D341Med (cell line): ENCODE measurements around the gene C12orf76.

Source experiments
- DNase-seq: peaks from one replicate; pipeline ENCODE4 v3.0.0; 2012; ENCODE audit warnings: low spot score

The C12orf76 gene

GRCh38 chr12:109994401-109995175, 53.7 kb downstream of the C12orf76 start:
- no peak for DNase-seq

GRCh38 chr12:109993091-109993490, 55.2 kb downstream of the C12orf76 start:
- DNase-seq, result no peak

DNA sequence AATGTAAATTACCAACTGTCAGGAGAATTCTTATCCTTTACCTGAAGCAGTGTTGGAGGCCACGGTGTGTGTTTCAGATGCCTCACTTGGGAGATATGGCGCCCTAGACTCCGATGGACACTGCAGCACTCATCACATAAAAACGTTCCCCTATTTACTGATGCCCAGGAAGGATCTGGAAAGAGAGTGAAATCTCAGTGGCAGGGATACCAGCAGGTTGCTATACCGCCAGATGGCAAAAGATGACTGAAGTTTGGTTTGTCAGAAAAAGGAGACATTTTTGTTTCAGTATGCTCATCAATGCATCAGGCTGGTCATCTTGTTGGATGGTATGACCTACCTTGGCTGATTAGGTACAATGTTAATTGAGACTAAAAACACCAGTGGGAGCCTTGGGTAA, 56.7 kb downstream of the C12orf76 start:
- no peak for DNase-seq
